ENCODE data around the gene SLC35B2. TPM values are rescaled to one million over a fixed set of nuclear protein-coding genes. Genes with fewer than 3 reads are reported as not detected.

The SLC35B2 gene
- polyA plus RNA-seq, 1 donor: 46.7 TPM

DNA sequence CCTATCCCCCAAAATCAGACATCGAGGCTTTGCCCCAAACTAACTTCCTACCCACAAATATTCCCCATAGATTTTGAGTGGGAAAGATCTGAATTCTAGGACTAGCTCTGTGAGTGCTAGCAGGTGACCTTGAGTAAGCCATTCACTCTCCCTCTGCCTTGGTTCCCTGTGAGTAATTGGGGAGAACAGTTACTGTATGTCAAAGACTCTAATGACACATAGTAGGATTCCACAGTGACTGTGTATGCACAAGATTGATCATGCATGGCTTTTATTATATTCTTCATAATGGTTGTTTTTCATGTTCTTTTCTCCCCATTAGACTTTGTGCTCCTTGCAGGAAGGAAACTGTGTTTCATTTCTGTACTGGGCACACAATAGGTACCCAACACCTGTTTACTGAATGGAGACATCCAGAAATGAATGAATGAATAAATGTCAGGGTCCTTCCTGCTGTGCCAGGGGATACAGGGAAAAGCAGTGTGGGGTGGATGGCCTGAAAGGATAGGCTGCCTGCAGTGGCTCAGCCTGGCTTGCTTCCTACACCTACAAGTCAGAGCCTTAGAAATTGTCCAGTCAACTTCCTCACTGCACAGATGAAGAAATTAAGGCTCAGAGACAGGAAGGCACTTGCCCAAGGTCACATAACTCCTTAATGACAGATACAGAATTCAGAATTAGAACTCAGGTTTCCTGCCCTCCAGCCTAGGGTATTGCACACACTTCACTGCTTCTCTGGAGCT lies 12.0 kb upstream of the SLC35B2 start:
- DNase-seq: no peak

DNA sequence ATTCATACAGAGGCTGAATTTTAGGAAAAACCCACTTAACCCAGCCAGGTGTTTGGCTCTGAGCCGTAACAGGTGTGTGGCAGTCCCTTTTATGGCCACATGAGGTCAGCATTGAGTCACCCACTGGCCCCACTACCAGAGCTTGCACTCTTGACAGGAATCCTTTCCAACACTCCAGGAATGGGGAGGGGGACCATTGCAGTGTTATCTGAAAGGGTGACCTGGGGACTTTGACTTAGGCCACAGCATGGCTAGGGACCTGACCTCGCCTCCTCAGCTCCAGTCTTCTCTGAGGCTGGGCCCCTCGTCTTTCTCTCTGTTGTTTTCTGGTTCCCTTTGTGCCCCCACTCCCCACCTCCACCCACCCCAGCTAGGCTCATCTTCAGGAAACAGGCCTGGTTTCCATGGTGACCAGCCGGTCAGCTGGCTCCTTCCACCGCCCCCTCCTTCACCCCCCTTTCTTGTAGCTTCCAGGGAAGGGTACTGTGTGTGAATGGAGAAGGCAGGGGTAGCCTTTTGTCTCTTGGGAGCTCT lies 10.8 kb upstream of the SLC35B2 start:
- DNase-seq: peak; percentile 62

DNA sequence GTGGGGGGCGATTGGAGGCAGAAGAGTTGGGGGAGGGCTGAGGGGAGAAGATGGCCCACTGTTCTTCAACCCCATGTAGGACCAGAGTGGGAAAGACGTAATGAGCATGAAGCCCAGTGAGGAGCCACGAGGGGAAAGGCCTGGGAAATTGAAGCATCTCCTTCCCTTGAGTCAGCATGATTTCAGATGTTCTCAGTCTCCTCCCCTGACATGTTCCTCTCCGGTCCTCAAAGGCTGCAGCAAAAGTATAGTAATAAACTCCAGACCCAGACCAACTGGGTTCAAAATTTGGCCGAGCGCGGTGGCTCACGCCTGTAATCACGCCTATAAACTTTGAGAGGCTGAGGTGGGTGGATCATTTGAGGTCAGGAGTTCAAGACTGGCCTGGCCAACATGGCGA lies 9.9 kb upstream of the SLC35B2 start:
- no peak for DNase-seq

DNA sequence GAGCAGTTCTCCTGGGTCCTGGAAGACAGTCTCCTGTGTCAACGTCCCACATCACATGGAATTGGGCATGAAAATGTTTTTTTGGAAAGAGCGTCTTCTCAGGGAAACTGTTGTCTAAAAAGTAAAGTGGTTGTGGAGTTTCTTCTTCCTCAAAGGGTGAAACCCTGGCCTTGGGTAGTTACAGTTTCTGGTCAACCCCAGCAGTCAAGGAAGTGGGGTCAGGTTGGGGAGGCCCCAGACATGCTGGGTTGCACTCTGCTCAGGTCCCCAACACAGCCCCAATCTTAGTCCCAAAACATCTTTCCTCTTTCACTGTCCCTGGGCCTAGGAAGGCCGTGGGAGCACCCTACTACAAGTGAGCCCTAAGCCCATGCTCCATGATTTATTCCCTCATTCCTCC lies 9.0 kb upstream of the SLC35B2 start:
- DNase-seq: no peak

DNA sequence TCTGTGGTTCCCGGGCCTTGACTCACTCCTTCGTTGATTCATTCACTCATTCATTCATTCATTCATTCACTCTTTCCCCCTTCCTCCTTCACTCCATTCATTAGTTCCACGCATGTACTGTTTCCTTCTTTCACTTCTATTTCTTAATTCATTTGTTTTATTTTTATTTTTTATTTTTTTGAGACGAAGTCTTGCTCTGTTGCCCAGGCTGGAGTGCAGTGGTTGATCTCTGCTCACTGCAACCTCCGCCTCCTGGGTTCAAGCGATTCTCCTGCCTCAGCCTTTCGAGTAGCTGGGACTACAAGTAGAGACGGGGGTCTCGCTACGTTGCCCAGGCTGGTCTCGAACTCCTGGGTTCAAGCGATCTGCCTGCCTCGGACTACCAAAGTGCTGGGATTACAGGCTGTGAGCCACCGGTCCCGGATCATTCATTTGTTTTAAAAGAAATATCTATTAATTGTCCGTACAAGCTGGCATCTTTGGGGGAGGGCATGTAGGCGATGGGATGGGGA lies 8.4 kb upstream of the SLC35B2 start:
- no peak for DNase-seq

DNA sequence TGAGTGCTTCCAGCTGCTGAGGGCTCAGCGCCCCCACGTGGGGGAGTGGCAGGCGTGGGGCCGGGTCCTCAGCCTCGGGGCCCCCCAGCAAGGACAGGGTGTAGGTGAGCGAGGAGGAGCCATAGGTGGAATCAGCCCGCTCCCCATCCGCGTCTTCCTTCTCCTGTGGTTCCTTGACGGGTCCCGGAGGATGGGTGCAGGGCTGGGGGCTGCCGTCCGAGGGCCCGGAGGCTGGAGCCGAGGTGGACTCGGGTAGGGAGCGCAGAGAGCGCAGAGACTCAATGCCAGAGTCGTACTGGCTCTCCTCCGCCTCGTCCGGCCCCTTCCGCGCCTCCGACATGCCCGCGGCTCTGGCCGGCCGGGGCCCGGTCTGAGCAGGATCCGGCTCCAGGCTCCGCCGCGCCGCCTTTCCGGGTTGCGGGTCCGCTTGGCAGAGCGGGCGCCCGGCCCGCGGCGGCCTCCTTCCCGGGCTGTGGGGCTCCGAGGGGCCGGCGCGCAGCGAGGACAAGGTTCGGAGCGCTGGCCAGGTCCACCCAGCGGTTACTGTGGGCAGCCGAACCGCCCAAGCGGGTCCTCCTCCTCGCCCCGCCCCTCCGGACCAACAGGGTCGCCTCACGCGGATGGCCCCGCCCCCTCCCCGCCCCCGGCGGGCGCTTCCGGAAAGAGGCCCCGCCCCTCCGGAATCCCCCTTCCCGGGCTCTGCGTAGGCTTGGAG lies 7.8 kb upstream of the SLC35B2 start, which contains the start of gene NFKBIE:
NFKBIE (minus strand) TSS at position 545 of the 715 bp plus-strand sequence; CDS start at position 340, 205 bp downstream.
- DNase-seq: peak; percentile 92

DNA sequence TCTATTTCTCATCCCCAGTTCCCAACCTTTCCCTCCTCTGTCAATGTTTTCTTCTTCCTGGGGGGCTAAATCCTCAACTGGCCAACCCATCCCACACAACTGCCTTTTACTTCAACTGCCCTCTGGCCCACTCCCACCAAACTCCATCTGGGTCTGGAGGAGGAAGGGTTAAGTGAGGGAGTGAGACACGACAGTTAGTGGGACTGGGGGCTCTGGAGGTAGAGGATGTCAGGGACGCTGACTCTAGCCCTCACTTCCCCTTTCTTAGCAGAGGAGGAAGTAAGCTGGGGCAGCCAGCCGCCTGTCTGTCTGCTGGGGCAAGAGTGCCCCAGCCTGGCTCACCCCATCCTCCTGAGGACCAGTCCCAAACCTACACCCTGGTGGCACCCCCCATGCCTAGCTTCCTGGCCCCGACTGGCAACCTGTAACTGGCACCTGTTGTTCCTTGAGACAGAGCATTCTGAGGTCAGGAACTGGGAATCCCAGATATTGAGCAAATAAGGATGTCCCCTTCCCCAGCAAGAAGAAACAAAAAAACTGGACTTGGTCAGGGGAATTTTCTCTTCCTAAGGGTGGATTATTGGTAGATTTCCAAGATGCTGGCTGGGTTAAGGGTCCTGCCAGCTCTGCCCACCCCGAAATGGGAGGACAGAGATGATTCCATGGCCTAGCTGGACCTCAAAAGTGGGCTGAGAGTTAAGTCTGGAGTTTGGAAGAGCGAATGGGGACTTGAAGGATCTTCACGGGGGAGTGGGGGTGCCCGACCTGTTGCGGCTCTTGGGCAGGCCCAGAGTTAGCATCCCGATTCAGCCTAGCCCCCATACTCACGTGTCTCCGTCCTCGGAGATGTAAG lies 7.1 kb upstream of the SLC35B2 start:
- DNase-seq: no peak

DNA sequence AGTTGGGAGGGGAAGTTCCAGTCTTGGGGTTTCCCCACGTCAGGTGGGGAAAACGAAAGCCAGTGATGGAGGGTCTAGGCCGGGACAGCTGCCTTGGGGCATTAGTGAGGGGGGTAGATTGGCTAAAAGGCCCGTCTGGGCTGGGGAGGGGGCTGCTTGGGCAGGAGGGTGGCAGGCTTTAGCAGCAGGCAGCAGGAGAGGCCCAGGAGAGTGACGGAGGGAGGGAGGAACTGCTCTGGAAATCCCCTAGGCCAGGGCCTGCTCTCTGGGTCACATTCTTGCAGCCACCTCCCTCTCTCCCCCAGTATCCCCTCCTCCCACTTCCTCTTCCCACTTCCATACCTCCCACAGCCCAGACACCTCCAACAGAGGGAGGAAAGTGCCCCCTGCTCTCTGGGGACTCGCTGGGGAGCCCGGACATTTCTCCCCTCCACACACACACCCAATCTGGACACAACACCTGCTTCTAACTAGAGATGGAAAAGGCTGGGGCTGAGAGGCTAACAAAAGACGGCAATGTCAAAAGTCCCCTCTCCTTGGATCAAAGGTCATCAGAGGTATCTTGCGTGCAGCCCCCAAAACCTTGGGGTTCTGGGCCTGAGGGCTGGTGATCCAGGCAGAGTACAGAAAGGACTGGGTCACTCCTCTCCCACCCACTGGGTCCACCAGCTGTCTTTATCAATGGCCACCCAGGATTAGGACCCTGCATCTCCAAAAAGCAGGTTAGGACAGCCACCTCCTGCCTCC lies 6.2 kb upstream of the SLC35B2 start:
- no peak for DNase-seq

DNA sequence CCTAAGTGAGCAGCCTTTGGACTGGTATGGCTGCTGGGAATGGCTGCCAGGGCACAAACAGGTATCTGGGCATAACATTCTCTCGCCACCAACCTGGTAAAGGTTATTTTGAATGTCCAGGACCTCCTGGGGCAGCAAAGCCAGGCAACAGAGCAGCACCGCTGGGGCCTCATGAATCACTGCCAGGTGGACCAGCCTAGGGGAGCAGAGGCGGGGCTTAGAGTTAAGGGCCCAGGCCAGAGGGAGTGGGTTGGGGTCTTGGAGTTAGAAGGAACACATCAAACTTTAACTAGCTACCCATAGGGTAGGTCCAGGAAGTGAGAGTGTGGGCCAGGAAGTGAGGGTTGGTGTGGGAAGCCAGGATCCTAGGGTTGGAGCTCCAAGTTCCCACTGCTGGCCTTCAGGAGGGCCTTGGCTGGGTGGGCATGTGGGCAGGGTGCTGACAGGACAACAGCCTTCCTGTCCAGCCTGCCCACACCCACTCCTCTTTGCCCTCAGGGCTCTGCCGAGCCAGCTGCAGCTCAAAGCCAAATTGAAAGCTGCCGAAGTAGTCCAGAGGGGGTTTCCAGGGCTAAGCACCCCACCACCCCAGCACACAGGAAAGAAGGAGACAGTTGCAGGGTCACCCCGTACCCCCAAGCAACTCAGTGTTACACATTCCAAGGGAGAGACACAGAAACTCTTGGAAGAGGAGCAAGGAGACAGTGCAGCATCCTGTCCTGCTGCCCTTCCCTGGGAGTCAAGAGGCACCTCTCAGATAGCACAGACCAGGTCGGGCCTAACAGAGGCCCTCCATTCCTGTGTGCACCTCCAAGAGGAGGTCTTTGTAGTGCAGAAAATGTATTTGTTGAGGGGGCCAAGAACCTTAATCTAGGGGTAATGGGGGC lies 5.4 kb upstream of the SLC35B2 start:
- DNase-seq: no peak

DNA sequence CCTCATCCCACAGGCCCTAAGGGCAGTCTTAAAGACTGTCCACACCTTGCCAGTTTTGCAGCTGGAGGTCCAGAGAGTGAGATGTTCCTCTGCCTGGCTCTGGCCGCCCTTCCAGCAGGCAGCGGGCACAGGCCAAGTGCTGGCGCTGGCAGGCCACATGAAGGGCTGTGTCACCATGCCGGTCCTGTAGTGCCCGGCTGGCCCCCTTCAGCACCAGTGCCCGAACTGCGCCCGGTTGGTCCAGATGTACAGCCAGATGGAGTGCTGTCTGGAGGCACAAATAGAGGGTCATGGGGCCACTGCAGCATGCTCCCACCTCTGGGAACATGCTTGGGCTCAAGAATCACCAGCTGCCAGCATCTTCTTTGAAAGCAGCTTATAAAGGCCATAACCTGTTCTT lies 4.3 kb upstream of the SLC35B2 start:
- DNase-seq: no peak

DNA sequence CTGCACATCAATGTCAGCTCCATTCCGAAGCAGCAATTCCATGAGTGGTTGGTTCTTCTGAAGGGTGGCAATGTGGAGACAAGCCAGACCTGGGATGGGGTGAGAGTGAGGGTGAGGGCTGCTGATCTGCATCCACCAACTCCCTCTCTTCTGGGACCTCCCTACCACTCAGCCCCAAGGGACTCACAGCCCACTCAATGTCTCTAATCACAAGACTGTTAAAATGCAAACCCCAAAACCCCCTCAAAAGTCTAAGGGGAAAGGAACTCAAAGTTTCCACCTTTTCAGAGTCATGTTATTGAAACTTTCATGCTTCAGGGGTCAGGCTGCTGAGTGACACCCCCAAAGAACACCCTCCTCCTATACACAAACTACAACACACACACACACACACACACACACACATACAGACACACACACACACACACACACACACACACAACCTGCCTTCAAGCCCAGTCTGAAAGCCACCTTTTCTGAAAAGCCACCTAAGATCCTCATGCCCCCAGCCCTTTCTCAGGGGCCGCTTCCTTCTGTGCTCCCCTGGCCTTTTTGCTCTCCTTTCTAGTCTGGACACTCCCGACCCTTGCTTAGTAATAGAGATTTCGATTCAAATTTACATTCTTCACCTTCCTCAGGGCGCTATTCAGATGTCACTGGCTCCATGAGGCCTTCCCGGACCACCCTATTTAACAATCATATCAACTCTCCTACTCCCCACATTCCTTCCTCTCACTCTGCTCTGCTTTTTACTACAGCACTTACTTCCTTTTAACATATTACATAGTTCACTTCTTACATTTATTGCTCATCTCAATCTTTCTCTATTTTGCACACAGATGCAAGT lies 3.3 kb upstream of the SLC35B2 start:
- DNase-seq: no peak

DNA sequence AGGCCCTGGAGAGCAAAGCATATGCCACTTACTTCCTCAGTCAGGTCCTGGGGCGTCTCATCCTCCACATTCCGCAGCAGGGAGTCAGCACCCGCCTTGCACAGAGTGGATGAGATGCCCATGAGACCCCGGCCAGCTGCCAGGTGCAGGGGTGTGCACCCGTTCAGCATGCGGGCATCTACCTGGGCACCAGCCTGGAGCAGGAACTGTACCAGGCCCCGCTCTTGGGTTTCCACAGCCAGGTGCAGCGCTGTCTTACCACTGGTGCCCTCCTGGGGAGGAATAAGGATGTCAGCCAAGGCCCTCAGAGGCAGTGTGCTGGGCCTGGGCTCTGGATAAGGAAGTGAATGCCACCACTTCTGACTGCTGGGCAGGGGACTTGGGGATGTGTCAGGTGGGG lies 2.7 kb upstream of the SLC35B2 start:
- no peak for DNase-seq

DNA sequence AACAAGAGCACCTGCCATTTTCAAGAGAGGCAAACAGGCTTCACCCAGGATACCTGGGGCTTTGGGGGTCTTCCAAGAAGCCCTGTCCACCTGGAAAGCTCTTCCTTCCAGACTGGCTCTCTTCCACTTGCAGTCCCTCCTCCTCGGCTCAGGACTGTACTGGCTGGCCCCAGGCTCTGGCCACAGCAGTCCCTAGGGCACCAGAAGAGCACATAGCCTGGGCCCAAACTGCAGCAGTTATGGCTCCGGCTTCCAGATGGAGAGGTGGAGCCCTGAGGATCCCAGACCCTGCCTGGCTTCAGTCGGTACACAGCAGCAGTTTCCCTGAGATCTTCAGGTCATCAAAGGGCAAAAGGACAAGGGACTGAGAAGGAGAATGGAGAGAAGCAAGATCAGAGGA lies 1.6 kb upstream of the SLC35B2 start:
- DNase-seq: no peak

DNA sequence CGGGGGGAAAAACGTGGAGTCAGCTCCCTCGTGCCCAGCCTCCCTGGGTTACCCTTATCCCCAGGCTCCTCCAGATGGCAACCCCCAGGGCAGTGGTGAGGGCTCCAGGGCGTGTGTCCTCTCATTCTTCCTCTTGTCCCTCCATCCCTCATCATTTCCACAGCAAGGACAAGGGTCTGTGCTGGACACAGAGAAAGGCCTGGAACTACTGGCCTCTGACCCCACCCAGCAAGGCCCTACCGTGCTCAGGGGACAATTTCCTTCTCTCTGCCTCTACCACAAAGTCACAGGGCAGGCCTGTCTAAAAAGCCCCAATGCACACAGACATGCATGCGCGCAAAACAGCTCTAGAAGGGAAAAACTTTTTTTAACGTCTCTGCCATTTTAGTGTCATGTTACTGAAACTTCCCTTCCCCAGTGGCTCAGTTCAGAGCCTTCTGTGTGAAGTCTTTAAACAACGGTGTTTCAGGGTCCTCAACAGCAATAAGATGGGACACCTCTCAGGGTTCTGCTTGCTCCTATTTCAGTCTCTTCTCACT lies 1.1 kb upstream of the SLC35B2 start:
- no peak for DNase-seq

DNA sequence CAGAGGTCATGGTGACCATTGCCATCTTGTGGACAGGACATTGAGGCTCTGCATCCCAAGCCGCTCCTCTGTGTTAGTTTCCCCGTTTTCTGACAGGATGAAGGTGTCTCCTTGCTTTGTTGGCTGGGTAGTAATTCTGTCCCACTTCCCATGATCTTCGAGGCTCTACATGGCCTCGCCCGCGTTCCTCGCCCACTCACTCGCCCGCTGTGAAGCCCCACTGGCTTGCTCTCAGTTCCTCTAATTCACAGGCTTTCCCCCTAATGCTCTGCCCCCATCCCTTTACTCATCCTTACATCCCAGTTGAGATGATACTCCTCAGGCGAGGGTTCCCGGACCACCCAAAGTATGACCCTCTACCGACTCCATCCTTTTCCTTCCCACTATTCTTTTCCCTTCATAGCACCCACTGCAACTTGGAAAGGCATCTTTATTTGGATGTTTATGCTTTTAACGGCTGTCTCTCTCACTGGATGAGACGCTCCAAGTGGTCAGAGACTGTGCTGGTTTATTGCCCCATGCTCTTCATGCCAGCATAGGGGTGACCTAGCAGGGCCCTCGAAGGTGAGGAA lies 511 bp upstream of the SLC35B2 start:
- DNase-seq: no peak

DNA sequence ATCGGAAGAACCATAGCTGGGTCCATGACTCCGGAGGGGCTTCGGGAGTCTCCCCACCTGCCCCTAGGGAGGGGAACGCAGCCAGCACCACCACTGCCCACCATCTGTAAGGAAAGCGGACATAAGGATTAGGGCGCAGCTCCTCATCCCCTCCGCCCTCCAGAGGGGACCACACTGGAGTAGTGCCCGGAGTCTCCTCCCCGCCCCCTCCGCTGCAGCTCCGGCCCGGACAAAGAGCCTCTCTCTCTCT lies 628 bp downstream of the SLC35B2 start:
- DNase-seq: no peak

DNA sequence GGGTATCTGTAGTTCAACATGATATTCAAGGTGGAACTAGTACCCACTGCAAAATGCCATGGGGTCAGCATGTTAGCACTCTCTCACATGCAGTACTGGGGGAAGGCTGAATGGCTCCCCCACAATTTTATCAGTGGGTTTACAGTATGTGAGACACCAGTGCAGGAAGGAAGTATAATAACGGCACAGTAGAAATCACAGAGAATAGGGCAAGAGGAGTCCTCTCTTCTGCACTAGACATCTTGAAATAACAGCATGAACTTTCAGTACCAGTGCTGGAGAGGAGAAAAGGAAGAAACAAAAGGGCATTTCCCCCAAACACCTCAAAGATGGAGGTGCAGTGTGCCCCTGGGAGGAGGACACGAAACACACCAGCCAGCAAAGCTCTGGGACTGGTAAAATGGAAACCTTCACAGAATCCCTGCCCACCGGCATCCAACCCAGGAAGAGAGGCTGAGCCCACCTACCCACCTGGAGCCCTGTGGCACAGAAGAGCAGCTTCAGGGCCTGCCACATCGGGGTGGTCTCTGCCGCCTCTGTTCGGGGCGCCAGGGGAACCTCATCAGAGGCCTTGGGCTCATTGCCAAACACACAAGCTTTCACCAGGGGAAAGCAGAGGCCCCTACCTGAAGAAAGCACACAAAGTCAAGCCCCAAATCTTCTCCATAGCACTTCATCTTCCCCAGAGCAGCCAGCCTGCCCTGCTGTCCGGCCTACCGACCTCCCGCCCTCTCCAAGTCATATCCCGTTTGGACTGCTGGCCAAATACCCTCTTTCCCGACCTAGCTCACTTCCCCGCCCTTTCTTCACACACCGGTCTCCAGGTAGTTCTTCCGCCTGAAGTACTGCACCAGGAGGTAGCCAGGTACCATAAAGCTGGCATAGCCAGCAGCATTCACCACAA lies 1.2 kb downstream of the SLC35B2 start:
- no peak for DNase-seq

All from left kidney (tissue), 2 donors.